ENCODE results near the gene SYP. TPM values are rescaled to one million over a fixed set of nuclear protein-coding genes. Genes with fewer than 3 reads are reported as not detected.
"Not testable (repeated sequence)": the region's sequence is repeated elsewhere in the genome, so short reads cannot be mapped to it uniquely, and the experiment has no call there.

The SYP gene
- total RNA-seq, 1 donor, result not detected

- no peak overlapping the region for H3K4me3 ChIP-seq (ENCODE audit: low read depth, low read length)
- DNase-seq (ENCODE audit: low read depth), result no peak
- TF ChIP-seq CTCF (IDR thresholded peaks at IDR 0.05; ENCODE audit: insufficient read depth, low read depth, low read length), result no peak
These were observed 22.0 kb downstream of the SYP start for GRCh38 chrX:49177873-49178480.

GRCh38 chrX:49177338-49177833 is 22.6 kb downstream of the SYP start:
- H3K4me3 ChIP-seq (ENCODE audit: low read depth, low read length), result no peak overlapping the region
- peak; percentile 7 for DNase-seq (ENCODE audit: low read depth)
- peak; percentile 9 for TF ChIP-seq CTCF (IDR thresholded peaks at IDR 0.05; ENCODE audit: insufficient read depth, low read depth, low read length)

- TF ChIP-seq CTCF (IDR thresholded peaks at IDR 0.05; ENCODE audit: insufficient read depth, low read depth, low read length), result no peak
- DNase-seq (ENCODE audit: low read depth), result peak; percentile 19
- no peak overlapping the region for H3K4me3 ChIP-seq (ENCODE audit: low read depth, low read length)
These were observed 23.3 kb downstream of the SYP start for GRCh38 chrX:49176421-49177326.

GRCh38 chrX:49175435-49176274 is 24.3 kb downstream of the SYP start:
- DNase-seq (ENCODE audit: low read depth), result no peak
- TF ChIP-seq CTCF (IDR thresholded peaks at IDR 0.05; ENCODE audit: insufficient read depth, low read depth, low read length), result no peak

GRCh38 chrX:49174723-49175122 is 25.3 kb downstream of the SYP start:
- H3K4me3 ChIP-seq (ENCODE audit: low read depth, low read length), result no peak overlapping the region
- DNase-seq (ENCODE audit: low read depth), result no peak
- TF ChIP-seq CTCF (IDR thresholded peaks at IDR 0.05; ENCODE audit: insufficient read depth, low read depth, low read length), result no peak

More at GRCh38 chrX:49175435-49176274, 24.3 kb downstream of the SYP start:
- no peak overlapping the region for H3K4me3 ChIP-seq (ENCODE audit: low read depth, low read length)

GRCh38 chrX:49173544-49173943 is 26.4 kb downstream of the SYP start:
- DNase-seq (ENCODE audit: low read depth); H3K4me3 ChIP-seq (ENCODE audit: low read depth, low read length): not testable (repeated sequence)
